GM18505 (cell line): ENCODE measurements around the gene NCKAP5.
"Not testable (repeated sequence)": the region's sequence is repeated elsewhere in the genome, so short reads cannot be mapped to it uniquely, and the experiment has no call there.

ENCODE experiments used
- ATAC-seq: cut with Tn5 transposase; IDR thresholded peaks from one replicate; pipeline ENCODE4 v1.9.1; 2021; ENCODE audit not compliant: unreplicated experiment
- POLR2A ChIP-seq: IDR thresholded peaks from 4 replicates; pipeline ENCODE4 v1.6.1; 2011; ENCODE audit warnings: borderline replicate concordance; ENCODE audit not compliant: insufficient read depth, insufficient read length; ENCODE audit errors: extremely low read depth

NCKAP5 gene

GRCh38 chr2:133476931-133477615 is 91.2 kb downstream of the NCKAP5 start:
- TF ChIP-seq POLR2A, result no peak
- ATAC-seq, result no peak

- no peak for ATAC-seq
Observed at GRCh38 chr2:133476286-133476685, 92.0 kb downstream of the NCKAP5 start.

GRCh38 chr2:133475610-133476009 is 92.7 kb downstream of the NCKAP5 start:
- no peak for TF ChIP-seq POLR2A

More at GRCh38 chr2:133476286-133476685, 92.0 kb downstream of the NCKAP5 start:
- TF ChIP-seq POLR2A, result no peak

GRCh38 chr2:133470446-133470845 is 97.8 kb downstream of the NCKAP5 start:
- ATAC-seq, result not testable (repeated sequence)

More at GRCh38 chr2:133475610-133476009, 92.7 kb downstream of the NCKAP5 start:
- ATAC-seq, result no peak

GRCh38 chr2:133462811-133463210 is 105.5 kb downstream of the NCKAP5 start:
- TF ChIP-seq POLR2A, result no peak
- no peak for ATAC-seq

- no peak for ATAC-seq
Observed at GRCh38 chr2:133461484-133461883, 106.8 kb downstream of the NCKAP5 start.

GRCh38 chr2:133459590-133459989 is 108.7 kb downstream of the NCKAP5 start:
- ATAC-seq, result no peak
- TF ChIP-seq POLR2A, result no peak

More at GRCh38 chr2:133461484-133461883, 106.8 kb downstream of the NCKAP5 start:
- no peak for TF ChIP-seq POLR2A

- no peak for TF ChIP-seq POLR2A
- ATAC-seq, result no peak
Observed at GRCh38 chr2:133458280-133458679, 110.0 kb downstream of the NCKAP5 start.

- no peak for TF ChIP-seq POLR2A
- ATAC-seq, result no peak
Observed at GRCh38 chr2:133457861-133458260, 110.4 kb downstream of the NCKAP5 start.

GRCh38 chr2:133456971-133457370 is 111.3 kb downstream of the NCKAP5 start:
- TF ChIP-seq POLR2A, result no peak
- no peak for ATAC-seq

GRCh38 chr2:133456156-133456555 is 112.1 kb downstream of the NCKAP5 start:
- no peak for ATAC-seq
- no peak for TF ChIP-seq POLR2A

- ATAC-seq, result no peak
- TF ChIP-seq POLR2A, result no peak
Observed at GRCh38 chr2:133453032-133453431, 115.2 kb downstream of the NCKAP5 start.

- no peak for TF ChIP-seq POLR2A
- no peak for ATAC-seq
Observed at GRCh38 chr2:133452583-133452982, 115.7 kb downstream of the NCKAP5 start.

GRCh38 chr2:133452146-133452545 is 116.1 kb downstream of the NCKAP5 start:
- TF ChIP-seq POLR2A, result no peak
- ATAC-seq, result no peak

GRCh38 chr2:133448195-133448594 is 120.1 kb downstream of the NCKAP5 start:
- ATAC-seq, result no peak
- no peak for TF ChIP-seq POLR2A
